GM21390 (cell line): ENCODE data around the gene RPL31.

Experiments
- ATAC-seq: cut with Tn5 transposase; IDR thresholded peaks from one replicate; pipeline ENCODE4 v1.9.1; 2021; ENCODE audit not compliant: unreplicated experiment

RPL31 gene

DNA sequence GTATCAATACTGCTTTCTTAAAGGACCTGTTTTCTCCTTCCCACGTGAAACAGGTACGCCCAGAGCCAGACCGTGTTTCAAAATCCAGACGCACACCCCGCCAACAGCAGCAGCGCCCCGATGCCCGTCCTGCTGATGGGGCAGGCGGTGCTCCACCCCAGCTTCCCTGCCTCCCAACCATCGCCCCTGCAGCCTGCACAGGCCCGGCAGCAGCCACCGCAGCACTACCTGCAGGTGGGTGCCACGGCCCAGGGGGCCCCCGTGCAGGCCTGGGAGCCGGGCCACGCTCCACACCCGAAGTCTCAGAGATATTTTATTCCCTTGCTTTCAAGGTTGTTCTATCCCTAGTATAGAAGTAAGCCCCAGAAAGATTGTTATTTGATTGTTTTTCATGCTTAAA, 8.8 kb upstream of the RPL31 start:
- no peak for ATAC-seq

DNA sequence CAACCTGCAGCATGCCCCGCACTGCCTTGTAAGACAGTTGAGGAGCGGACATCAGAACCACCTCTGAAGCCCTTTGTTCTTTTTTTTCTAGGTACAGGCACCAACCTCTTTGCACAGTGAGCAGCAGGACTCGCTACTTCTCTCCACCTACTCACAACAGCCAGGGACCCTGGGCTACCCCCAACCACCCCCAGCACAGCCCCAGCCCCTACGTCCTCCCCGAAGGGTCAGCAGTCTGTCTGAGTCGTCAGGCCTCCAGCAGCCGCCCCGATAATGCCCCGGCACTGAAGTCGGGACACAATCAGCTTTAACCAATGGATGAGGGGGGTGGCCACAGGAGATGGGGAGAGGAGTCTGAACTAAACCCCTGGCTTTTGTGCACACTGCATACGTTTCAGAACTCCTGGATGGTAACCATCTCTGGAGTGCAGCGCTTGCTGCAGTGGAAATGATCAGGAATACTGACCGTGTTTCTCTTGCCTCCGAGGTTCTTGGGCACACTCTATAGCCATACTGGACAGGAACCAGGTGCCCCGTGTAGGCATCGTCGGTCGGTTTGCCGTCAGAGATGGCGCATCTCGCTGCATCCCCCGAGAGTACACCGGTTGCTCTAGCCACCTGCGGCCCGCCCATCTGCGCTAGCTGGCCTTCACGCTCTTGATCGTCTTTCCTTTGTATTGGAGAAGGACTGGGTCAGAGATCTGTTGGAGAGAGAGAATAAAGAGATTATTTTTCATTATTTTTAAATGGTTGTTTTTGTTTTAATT, 6.6 kb upstream of the RPL31 start:
- ATAC-seq = no peak

GRCh38 chr2:100997509-100998234, 4.4 kb upstream of the RPL31 start:
- ATAC-seq = no peak

GRCh38 chr2:100998235-100998573, 3.9 kb upstream of the RPL31 start:
- ATAC-seq = no peak

GRCh38 chr2:100999995-101000394, 2.1 kb upstream of the RPL31 start:
- no peak for ATAC-seq

DNA sequence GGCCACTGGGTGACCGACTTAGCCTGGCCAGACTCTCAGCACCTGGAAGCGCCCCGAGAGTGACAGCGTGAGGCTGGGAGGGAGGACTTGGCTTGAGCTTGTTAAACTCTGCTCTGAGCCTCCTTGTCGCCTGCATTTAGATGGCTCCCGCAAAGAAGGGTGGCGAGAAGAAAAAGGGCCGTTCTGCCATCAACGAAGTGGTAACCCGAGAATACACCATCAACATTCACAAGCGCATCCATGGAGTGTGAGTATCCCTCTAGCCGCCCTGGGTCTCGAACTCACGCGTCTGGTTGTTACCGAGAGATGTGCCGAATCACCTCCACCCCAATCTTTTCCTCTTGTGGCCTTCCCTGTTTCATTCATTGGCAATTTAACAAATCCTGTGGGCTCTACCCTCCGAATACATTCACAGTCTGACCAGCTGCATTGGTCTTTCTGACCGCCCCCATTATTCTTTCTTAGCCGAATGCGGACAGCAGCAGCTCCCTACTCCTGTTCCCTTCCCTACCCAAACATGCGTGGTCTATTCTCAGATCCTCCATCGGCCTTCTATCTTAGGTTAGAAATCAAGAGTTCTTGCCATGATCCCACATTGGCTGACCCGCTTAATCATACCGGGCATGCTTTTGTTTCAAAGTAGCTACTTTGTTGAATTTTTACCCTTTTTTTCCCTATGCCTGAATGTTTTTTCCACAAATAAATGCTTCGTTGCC, 631 bp downstream of the RPL31 start:
- ATAC-seq = no peak

DNA sequence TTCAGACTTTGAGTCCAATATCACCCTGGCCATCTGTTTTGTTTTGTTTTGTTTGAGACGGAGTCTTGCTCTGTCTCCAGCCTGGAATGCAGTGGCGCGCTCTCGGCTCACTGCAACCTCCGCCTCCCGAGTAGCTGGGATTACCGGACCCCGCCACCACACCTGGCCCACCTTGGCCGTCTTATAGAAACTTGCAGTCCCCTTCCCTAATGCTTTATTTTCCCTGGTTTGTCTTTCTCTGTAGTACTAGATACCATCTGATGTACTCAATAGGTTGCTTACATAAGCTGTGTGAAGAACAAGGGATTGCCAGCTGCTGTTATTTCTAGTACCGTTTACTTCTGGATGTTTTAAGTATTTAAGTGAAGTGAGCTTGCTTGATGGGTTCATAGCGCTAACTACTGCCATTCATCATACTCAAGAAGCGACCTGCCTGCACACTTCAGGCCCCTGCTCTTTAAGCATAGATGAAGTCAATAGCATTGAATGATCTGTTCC, 1.2 kb downstream of the RPL31 start:
- ATAC-seq = no peak

GRCh38 chr2:101004620-101005325, 2.7 kb downstream of the RPL31 start:
- no peak for ATAC-seq

DNA sequence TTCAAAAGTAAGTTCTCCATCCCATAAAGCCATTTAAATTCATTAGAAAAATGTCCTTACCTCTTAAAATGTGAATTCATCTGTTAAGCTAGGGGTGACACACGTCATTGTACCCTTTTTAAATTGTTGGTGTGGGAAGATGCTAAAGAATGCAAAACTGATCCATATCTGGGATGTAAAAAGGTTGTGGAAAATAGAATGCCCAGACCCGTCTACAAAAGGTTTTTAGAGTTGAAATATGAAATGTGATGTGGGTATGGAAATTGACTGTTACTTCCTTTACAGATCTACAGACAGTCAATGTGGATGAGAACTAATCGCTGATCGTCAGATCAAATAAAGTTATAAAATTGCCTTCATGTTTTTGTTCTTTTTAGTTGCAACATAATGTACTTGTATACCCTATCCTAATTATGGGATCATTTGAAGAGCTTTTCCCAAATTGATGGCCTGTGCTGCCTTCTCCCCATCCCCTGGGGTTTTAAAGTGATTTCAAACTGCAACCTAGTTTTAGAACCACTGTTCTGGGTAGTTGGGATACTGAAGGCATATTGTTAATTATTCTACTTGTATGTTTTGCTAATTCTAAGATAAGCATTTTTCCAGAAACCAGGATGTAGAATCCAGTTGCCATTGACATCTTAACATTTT, 4.1 kb downstream of the RPL31 start:
- ATAC-seq = no peak

DNA sequence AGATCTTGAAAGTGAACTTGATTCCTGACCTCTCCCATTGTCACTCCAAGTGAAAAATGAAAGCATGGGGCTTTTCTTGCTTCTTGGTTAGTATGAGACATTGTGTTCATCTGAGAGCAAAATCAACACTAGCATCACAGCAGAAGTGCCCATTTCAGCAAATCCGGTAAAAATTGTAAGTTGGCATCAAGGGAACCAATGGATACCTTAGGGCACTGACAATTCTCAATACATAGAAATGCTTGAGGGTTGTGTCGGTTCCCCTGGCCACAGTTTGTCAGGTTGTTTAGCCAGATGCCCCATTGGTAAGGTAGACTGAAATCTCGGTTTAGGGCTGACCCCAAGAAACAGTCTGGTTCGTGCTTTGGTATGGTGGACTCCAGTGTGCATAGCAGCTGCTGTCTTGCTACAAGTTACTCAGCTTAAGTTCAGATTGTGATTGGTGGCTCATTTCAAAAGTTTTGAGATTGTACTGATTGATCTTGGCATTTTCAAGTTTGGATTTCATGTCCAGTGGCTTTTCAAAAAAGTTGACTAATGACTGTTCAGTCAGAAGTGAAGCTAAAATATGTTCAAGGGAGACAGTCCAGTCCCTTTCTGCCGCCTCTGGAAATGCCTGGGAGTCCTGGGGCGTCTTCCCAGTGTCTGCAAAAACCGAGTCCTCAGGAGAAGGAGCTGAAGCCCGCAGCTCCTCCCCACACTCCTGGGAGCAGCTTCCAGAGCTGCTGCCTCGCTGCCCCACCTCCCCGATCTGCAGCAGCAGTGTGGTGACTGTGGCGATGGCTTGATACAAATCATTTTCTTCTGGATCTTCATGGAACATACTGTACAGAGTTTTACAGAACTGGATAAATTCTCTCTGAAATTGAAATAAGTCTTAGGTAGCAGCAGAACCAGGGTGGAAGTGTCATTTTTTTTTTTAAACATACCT, 5.6 kb downstream of the RPL31 start:
- no peak for ATAC-seq

- ATAC-seq = no peak
Observed at GRCh38 chr2:101011152-101011551, 9.1 kb downstream of the RPL31 start.

DNA sequence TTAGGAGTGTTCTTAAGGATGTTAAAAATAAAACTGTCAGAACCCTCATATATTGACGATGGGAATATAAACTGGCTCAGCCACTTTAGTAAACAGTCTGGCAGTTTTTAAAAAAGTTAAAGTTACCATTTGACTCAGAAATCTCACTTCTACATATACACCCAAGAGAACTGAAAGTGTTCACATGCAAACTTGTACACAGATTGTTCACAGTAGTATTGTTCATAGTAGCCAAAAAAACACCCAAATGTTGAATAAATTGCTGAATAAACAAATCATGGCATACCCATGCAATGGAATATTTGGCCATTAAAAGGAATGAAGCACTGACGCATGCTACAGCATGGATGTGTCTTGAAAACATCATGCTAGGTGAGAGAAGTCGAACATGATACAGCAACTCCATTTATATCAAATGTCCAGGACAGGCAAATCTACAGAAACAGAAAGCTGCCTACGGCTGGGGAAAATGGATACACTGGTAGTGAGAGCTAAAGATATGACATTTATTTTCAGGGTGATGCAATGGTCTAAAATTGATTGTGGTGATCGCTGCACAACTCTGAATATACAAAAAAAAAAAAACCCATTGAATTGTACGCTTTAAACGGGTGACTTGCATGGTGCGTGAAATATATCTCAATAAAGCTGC, 10.1 kb downstream of the RPL31 start:
- ATAC-seq = peak; percentile 90

DNA sequence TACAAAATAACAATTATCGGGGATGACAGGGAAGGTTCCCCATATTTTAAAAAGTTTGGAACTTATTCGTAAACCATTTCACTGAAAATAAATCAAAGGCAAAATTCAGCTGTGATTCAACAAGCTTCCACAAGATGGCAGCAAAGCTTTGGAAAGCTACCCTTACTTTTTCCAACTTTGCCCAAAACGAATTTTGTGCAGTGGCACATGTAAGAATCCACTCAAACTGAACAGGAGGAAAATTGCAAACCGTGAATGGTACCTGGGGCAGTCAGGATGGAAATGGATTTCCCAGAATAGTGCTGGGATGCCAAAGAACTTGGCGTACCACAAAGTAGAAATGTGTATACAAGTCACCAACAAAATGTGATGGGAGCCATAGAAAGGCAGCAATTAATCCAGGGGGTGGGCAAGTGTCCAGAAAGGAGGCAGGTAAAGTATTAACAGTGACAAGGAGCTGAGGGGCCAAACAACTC, 10.7 kb downstream of the RPL31 start:
- no peak for ATAC-seq

- no peak for ATAC-seq
Observed at GRCh38 chr2:101014264-101014857, 12.3 kb downstream of the RPL31 start.

DNA sequence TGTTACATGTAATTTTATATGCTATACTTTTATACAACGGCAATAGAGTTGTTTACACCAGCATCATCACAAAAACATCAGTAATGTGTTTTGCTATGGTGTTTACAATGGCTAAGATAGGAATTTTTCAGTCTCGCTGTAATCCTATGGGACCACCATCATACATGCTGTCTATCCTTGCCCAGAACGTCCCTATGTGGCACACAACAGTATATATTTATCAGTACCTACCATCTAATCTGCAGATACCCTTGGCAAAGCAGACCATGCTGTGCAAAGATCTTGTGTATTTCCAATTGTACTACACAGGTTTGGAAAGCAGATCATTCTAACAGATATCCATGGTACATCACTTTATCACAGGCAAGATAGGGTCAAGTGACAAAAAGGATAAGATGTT, 15.3 kb downstream of the RPL31 start:
- ATAC-seq = no peak

DNA sequence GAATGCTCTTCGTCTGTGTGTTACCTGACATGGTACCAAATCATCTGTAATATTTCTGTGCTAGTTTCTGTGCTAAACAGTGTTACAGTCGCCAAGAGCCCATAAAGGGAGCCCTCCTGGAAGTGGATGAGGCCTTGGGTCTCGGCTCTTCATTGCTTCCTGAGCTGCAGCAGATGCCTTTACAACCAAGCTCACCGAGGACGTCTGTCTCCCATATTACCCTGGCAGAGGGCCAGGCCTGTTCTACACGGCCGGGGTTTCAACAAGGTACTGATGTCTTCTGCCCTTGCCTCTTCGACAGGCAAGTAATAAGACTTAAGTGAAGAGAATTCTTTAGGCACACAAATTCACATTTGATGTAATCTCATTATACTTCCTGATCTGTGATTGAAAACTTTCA, 16.8 kb downstream of the RPL31 start:
- ATAC-seq = no peak

GRCh38 chr2:101022221-101022620, 20.1 kb downstream of the RPL31 start:
- no peak for ATAC-seq

- no peak for ATAC-seq
Observed at GRCh38 chr2:101023327-101024107, 21.4 kb downstream of the RPL31 start.
